Stimulated activated CD8-positive, alpha-beta memory T cell treated with anti-CD3 and anti-CD28 coated beads, Interleukin-7, amount 100 ng/mL, for 1 hour (primary cell): ENCODE data around the gene DNAL1.

Experiments used
- DNase-seq, 2 donors: peaks; one replicate each; pipeline ENCODE4 v3.0.0-alpha.2; 2020; ENCODE audit warnings: low read depth in 2 of 2

Gene DNAL1

DNA sequence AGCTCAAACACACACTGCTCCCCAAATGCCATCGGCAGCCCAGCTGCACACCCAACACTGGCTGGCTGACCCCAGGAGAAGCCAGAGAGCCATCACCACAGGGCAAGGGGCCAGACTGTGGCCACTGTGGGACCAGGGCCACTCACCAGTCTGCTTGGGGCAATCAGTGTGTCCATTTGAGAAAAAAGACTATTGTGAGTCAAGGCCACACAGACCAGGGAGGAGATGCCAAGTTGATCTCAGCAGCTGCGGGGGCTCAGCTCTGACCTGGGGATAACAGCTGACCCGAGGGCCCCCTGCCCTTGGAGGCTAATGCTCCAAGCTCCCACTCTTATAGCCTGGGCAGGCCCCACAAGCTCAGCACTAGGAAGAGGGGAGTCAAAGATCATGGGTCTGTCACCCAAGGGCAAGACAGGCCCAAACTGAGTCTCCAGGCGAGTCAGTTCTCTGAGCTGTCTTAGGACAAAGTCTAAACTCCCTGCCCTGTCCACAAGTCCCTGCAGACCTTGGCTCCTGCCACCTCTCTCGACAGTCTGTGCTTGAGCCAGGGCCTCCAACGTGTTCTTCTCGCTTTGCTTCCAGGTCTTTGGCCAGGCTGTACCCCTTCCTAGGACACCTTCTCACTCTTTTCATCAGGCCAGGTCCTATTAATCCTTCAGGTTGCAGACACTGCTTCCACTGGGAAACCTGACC, 99.5 kb downstream of the DNAL1 start:
- DNase-seq, result no peak

DNA sequence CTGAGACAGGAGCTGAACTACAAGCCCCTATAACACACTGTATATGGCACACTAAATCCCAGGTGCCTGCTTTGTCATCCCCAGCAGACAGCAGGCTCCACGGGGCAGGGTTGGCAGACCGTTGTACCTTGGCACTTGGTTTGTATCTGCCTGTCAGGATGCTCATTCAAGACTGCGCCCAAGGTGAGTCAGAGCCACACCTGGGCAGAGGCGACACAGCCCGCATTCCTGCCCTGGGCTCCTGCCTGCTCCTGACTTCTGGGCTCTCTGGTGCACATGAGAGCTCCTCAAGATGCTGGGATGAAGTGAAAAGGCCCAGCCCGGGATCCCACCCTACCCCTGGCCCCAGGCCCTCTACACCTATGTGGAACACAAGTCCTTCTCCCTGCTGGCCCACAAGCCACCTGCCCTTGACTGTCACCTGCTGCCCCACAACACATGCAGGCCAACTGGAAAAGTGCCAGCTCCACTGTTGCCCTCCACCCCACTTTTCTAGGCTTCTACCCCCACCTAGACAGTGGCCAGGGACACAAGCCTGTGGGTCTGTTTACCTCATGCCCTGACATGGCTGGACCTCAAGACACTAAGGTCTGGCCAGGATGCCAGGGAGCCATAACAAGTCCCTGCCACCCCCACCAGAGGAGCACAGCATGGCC, 100.2 kb downstream of the DNAL1 start:
- no peak for DNase-seq

DNA sequence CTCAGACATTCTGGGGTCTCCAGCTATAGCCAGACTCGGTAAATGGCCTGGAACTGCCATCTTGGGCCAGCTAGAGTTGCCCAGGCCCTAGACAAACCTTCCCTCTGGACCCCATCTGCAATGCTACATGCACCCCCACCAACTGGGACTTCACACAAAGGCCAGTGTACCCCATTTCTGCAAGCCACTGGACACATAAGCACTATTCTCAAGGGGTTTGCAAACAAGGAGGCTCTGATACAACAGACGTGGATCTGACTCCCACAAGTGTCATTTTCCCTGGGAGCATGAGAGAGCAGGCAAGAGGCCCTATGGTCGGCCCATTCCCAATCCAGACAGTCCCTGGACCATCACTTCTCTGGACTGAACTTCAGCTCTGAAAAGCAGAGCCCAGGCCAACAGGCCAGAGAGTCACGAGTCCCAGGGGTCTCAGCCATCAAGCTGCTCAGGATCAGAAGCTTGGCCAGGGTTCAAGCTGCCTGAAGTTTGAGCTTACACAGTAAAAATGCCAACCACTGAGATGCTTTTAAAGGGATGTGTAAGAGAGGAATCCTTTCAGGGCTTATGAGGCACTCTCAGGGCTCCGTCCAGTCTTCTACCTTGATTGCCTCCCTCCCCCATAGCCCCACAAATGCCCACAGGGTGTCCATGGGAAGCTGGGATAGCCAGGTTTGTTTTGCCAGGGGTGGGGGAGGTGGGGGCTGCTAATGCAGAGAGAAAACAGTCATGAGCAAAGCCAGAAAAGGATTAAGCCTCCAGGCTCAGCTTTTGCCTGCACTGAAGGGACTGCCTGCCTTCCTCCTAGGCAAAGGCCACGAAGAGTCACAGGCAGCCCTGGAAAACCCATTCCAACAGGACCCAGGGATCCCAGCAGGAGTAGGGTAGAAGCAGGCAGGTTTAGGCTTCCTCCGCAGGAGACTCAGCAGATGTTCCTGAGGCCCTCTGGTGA, 101.1 kb downstream of the DNAL1 start:
- no peak for DNase-seq

DNA sequence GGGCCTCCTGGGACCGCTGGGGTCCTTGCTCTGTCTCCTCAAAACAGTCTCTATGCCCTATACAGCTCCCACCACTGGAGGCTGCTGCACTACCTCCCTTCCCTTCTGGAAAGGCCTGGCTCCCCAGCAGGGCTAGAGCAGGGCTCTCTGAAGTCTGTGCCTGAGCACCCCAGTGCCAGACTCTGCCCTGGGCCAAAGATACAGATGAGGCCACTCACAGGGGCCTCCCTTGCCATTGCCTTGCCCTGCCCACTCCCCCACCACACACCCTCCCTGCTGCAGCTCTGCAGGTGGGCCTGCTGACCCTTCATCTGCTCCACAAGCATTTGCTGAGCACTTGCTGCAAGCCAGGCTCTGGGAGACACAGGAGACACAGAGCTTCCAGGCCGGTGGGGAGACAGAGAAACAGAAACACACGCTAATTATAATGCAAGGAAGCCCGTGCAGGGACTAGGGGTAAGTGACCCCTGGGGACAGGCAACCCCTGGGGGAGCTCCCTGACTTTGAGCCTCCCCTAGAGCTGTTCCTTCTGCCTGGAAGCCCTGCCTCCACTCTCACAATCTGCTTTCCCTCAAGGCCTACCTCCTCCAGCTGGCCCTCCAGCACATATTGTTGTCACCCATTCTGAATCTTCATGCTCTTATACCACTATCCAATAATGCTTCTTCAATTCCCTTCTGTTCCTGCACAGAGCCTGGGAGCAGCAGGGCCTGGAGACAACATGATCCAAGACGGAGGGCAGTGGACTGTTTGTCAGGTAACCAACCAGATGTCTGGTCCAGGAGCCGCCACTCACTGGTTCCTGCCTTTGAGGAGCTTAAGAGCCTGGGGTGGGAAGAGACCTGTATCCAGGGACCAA, 102.0 kb downstream of the DNAL1 start:
- no peak for DNase-seq

DNA sequence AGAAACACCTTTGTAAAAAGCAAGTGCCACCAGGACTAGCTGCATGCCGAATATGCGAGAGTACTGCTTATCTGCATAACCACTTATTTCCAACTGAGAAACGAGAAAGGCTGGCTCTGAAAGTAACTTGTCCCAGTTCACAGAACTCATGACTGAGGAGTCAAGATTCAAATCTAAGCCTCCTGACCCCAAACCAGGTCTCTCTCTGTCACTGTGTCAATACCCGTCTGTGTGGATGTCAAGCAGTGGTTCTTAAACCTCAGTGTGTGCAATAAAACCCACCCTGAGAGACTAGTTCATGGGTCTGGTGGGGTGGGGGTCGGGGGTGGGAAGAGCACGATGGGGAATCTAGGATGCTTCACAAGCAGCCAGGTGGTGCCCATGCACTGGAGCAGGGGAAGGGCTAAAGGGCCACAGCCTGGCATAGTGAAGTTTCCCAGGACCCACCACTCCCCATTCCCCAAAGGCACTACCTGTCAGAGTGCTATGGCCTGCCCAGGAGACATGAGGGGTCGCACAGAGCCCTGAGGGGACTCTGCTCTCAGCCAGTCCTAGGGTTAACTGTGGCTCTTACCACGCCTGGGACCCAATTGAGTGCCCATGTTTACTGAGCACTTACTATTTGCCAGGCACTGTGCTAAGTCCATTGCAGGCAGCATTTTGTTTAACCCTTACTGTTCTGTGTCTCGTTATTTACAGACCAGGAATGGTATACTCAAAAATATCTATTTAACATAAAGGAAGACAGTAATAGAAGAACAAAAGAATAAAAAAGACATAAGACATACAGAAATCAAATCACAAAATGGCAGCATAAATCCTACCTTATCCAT, 102.8 kb downstream of the DNAL1 start:
- no peak for DNase-seq

DNA sequence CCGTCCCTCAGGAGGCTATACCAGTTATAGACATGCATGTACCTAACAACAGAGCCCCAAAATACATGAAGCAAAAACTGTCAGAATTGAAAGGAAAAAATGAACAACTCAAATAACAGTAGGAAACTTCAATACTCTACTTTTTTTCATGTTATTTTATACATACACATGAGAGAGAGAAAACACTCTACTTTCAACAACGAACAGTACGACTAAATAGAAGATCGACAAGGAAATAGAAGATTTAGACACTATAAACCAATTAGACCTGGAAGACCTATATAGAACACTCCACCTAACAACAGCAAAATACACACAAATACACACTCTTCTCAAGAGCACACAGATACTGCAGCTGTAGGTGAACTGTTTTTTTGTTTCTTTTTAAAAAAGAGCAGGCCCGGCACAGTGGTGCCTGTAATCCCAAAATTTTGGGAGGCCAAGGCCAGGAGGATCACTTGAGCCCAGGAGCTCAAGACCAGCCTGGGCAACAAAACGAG, 104.1 kb downstream of the DNAL1 start:
- DNase-seq, result no peak

DNA sequence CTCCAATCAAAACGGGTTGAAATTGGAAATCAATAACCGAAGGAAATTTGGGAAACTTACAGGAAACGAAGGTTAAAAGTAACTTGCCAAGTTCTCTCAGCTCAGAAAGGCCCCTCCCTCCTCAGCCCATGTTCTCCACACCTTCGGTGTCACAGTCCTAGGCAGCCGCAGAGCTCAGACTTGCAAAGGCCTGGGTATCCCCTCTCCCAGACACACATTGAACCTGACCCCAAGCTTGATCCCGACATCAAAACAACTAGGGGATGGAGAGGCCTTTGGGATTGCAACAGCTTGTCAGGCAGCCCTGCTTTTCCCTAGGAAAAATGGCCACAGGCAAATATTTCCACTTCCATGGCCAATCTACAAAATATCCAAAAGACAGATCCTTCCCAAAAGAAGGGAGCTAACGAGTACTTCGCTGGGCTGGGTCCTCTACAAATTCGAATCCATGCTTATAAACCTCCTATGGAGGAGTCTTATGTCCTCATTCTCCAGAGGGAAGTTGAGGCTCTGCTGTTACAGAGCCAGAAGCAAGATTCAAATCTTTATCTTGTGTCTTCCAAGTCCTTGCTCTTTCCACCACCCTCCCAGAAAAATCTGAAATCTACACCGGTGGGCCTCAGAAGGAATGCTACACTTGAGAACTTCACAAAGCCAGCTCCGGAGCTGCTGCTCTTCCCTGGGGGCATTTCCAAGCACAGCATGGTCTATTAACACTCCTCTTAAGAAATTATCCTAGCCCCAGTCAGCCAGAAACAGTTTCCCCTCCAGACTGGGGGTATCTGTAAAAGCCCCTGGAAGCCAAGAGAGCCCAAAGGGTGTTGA, 105.1 kb downstream of the DNAL1 start:
- DNase-seq, result no peak

DNA sequence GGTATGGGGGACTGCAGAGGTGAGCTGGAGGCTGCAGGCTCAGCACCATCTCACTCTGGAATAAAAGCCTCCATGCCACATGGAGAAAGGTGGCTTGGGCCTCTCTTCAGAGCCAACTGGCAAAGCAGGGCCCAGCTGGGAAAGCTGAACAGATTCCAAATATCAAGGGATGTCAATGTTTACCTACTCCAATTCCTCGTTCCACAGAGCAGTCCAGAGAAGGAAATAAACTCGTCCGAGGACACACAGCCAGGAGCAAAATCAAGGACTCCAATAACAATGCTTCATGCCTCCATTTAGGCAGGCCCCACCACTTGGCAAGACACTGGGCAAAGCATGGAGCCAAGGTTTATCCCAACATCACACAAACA, 105.7 kb downstream of the DNAL1 start:
- DNase-seq, result no peak

DNA sequence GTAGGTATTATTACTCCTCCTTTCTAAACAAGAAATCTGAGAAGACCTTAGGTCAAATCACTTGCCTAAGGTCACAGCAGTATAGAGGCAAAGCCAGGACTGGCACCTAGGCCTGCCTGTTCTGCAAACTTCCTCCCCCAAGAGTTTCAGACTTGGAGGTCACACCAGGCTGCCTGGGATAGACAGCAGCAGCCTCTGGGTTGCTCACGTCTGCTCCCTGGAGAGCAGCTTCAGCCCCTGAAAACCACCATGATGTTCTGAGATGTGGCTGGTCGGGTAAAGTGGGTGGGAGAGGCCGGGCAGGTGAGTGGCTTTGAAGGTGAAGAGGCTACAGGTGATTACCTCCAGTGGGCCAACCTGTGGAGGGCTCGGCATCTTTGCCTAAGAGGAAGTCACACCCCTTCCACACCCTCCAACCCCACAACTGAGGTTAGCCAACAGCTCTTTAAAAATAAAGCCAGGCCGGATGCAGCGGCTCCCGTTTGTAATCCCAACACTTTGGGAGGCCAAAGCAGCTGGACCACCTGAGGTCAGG, 106.4 kb downstream of the DNAL1 start:
- no peak for DNase-seq

DNA sequence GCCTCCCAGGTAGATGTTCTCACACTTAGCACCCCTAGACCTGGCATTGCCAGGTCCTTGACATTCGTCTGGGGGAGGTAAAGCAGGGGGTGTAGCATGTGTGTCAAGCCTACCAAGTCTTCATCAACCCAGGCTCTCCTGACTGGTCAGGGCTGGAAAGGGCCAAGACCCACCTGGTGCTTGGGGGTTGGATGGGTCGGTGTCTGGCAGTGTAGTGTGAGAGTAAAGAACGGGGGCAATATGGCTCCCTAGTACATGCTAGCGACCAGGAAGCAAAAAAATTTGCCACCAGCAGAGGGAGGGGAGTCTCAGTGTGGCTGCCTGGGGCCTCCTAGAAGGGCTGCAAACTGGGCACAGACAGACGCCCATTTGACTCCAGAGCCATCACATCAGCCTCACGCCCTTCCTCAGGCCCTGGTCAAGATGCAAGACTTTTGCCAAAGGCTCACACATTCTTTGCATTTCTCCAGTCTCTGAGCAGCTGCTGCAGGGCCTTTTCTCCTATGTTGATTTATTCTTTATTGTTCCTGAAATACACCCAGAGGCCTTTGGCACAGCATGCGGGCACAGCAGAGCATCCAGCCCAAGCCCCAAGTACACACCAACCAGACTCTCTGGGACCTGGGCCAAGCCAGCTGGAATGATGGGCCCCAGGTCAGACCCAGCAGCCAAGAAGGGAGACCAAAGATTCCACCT, 107.7 kb downstream of the DNAL1 start:
- no peak for DNase-seq
